MM.1S (cell line): ENCODE results near the gene GNB1.

Source experiments
- DNase-seq: peaks from one replicate; pipeline ENCODE4 v3.0.0-alpha.2; 2015
- H2AFZ ChIP-seq: fragments of 300-600 bp; sonication (generic); 2 replicates; pipeline ENCODE4 v1.6.0; 2016; ENCODE audit warnings: antibody characterized with exemption, low read length
- H3F3A ChIP-seq: fragments of 300-600 bp; sonication (generic); 2 replicates; pipeline ENCODE4 v1.6.1; 2016; ENCODE audit warnings: mild to moderate bottlenecking, antibody characterized with exemption, low read length, moderate library complexity, mixed read lengths; ENCODE audit not compliant: insufficient read depth
- H3K27ac ChIP-seq: fragments of 300-600 bp; sonication (generic); 2 replicates; pipeline ENCODE4 v1.5.1; 2016; ENCODE audit warnings: mild to moderate bottlenecking, low read length
- H3K27me3 ChIP-seq: fragments of 300-600 bp; sonication (generic); replicated peaks from 2 replicates; pipeline ENCODE4 v1.6.0; 2016; ENCODE audit warnings: low read length; ENCODE audit not compliant: insufficient read depth
- H3K36me3 ChIP-seq: fragments of 300-600 bp; sonication (generic); replicated peaks from 2 replicates; pipeline ENCODE4 v1.6.1; 2016; ENCODE audit warnings: mild to moderate bottlenecking, low read length, mixed read lengths; ENCODE audit not compliant: insufficient read depth
- H3K4me1 ChIP-seq: fragments of 300-600 bp; sonication (generic); 2 replicates; pipeline ENCODE4 v1.6.1; 2016; ENCODE audit warnings: low read length, mixed read lengths
- H3K4me2 ChIP-seq: fragments of 300-600 bp; sonication (generic); 2 replicates; pipeline ENCODE4 v1.6.0; 2016; ENCODE audit warnings: low read depth, low read length
- H3K4me3 ChIP-seq: fragments of 300-600 bp; sonication (generic); 2 replicates; pipeline ENCODE4 v1.5.1; 2016; ENCODE audit warnings: low read length, mixed read lengths
- H3K79me2 ChIP-seq: fragments of 300-600 bp; sonication (generic); 2 replicates; pipeline ENCODE4 v1.6.1; 2016; ENCODE audit warnings: mixed run types, low read length, mixed read lengths
- H3K9ac ChIP-seq: fragments of 300-600 bp; sonication (generic); 2 replicates; pipeline ENCODE4 v1.6.1; 2016; ENCODE audit warnings: low read length, mixed read lengths
- H3K9me2 ChIP-seq: fragments of 300-600 bp; sonication (generic); replicated peaks from 2 replicates; pipeline ENCODE4 v1.6.1; 2016; ENCODE audit warnings: mild to moderate bottlenecking, low read length, mixed read lengths; ENCODE audit not compliant: insufficient read depth
- H3K9me3 ChIP-seq: fragments of 300-600 bp; sonication (generic); replicated peaks from 2 replicates; pipeline ENCODE4 v1.6.1; 2016; ENCODE audit warnings: mild to moderate bottlenecking, low read length, mixed read lengths; ENCODE audit not compliant: insufficient read depth
- H4K20me1 ChIP-seq: fragments of 300-600 bp; sonication (generic); 2 replicates; pipeline ENCODE4 v1.6.1; 2016; ENCODE audit warnings: mild to moderate bottlenecking, low read length, moderate library complexity, mixed read lengths; ENCODE audit not compliant: insufficient read depth
- EZH2 ChIP-seq: fragments of 300-600 bp; sonication (generic); optimal IDR thresholded peaks from 2 replicates; pipeline ENCODE3; 2017; ENCODE audit warnings: low read depth, mild to moderate bottlenecking, antibody characterized with exemption, low read length, mixed read lengths
- EZH2phosphoT487 ChIP-seq: fragments of 300-600 bp; sonication (generic); IDR thresholded peaks from 2 replicates; pipeline ENCODE4 v1.6.1; 2018; ENCODE audit warnings: antibody characterized with exemption, low read length
- TF ChIP-seq, protein P1 (sequence below): fragments of 300-600 bp; sonication (generic); IDR thresholded peaks from 2 replicates; pipeline ENCODE4 v1.5.1; 2016; ENCODE audit warnings: antibody characterized with exemption, low read length, mixed read lengths

The GNB1 gene

DNA sequence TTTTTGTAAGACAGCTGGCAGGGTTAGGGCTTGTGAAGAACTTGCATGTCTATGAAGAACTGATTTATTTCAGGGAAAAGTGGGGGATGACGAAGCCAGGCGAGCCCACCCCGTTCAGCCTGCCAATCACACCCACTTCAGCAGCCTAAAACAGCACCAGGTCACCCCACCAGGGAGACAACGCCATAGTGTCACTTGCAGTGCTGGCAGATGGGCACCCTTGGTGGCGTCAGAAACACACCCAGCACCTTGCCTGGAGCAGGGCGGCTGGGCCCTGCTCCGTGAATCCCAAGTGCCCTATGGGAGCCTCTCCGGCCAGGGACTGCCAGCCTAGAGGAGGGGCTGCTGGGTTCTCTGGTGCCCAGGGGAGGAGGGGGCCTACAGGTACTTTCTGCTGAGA lies 107.6 kb downstream of the GNB1 start:
- Histone ChIP-seq H3F3A (peaks cover 26% of the 10 kb centered on the region), H3K4me2 (peak overlapping the region; percentile 44; the same call in 1 of the 2 replicates), H3K4me3 (no peak overlapping the region), H2AFZ (no peak overlapping the region), H3K27ac (no peak overlapping the region; the same call in 1 of the 2 replicates), H3K9me2 (no peaks in the 10 kb centered on the region), H3K36me3 (peaks cover 7% of the 10 kb centered on the region; the same call in 1 of the 2 replicates), H3K9me3 (no peaks in the 10 kb centered on the region), H3K79me2 (peaks cover 2% of the 10 kb centered on the region; the same call in 1 of the 2 replicates), H3K9ac (no peak overlapping the region), H3K4me1 (peaks cover 32% of the 10 kb centered on the region), H3K27me3 (no peaks in the 10 kb centered on the region), H4K20me1 (no peaks in the 10 kb centered on the region)
- DNase-seq = no peak
- TF ChIP-seq, protein P1, sequence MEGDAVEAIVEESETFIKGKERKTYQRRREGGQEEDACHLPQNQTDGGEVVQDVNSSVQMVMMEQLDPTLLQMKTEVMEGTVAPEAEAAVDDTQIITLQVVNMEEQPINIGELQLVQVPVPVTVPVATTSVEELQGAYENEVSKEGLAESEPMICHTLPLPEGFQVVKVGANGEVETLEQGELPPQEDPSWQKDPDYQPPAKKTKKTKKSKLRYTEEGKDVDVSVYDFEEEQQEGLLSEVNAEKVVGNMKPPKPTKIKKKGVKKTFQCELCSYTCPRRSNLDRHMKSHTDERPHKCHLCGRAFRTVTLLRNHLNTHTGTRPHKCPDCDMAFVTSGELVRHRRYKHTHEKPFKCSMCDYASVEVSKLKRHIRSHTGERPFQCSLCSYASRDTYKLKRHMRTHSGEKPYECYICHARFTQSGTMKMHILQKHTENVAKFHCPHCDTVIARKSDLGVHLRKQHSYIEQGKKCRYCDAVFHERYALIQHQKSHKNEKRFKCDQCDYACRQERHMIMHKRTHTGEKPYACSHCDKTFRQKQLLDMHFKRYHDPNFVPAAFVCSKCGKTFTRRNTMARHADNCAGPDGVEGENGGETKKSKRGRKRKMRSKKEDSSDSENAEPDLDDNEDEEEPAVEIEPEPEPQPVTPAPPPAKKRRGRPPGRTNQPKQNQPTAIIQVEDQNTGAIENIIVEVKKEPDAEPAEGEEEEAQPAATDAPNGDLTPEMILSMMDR = no peak
- TF ChIP-seq EZH2 (no peak), EZH2phosphoT487 (no peak)

DNA sequence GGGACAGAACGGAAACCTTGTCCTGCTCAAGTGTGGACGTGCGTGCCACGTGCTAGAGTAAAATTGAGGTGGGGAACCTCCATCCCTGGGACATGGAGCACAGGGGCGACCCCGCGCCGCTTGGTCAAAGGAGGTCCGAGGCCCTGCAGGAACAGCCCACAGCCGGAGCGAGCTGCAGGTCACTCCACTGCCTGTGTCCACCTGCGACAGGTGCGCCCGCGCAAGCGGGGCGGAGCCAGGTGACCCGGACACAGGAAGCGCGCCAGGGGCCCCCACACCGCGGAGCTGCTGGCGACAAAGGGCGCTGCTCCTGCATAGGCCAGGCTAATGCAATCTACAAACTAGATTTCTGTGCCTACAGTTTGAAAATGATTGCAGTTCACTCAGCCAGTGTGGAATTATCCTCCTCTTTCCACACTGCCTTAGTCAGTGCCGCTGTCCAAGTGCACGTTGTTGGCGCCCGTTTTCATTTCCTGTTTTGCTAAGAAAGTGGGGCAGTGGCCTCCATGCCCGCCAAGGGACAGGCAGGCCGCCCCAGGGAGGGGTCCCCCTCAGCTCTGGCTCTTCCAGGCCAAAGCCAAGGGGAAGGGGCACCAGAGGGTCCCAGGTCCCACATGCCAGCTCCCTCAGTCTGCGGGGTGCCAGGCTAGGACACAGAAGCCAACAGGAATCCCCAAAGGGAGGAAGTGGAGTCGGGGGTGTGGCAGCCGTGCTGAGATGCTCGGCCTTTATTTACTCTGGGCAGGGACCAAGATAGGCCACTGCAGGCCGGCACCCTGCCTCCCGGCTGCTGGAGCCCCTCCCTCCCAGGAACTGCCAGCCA lies 108.3 kb downstream of the GNB1 start:
- Histone ChIP-seq H3K9me3 (no peaks in the 10 kb centered on the region), H3K9me2 (no peaks in the 10 kb centered on the region), H3K27me3 (no peaks in the 10 kb centered on the region), H3K79me2 (peaks cover 5% of the 10 kb centered on the region), H3K4me2 (peak overlapping the region; percentile 44; the same call in 1 of the 2 replicates), H3K27ac (peak overlapping the region; percentile 46; the same call in 1 of the 2 replicates), H2AFZ (peak overlapping the region; percentile 18; the same call in 1 of the 2 replicates), H3F3A (peaks cover 26% of the 10 kb centered on the region), H3K9ac (peak overlapping the region; percentile 32; the same call in 1 of the 2 replicates), H3K4me3 (no peak overlapping the region), H3K36me3 (peaks cover 4% of the 10 kb centered on the region; the same call in 1 of the 2 replicates), H3K4me1 (peaks cover 32% of the 10 kb centered on the region), H4K20me1 (no peaks in the 10 kb centered on the region)
- no peak for DNase-seq
- TF ChIP-seq, protein P1 = no peak
- TF ChIP-seq EZH2 = no peak
- TF ChIP-seq EZH2phosphoT487 = no peak

- Histone ChIP-seq H3K9ac (no peak overlapping the region), H2AFZ (no peak overlapping the region), H3K9me3 (no peaks in the 10 kb centered on the region), H3K36me3 (0 out of 2 replicates have a peak, but pooled peaks cover 4% of the 10 kb centered on the region), H3K79me2 (peaks cover 16% of the 10 kb centered on the region), H3K9me2 (no peaks in the 10 kb centered on the region), H3K27me3 (no peaks in the 10 kb centered on the region), H4K20me1 (no peaks in the 10 kb centered on the region), H3K4me2 (peak overlapping the region; percentile 89; the same call in 1 of the 2 replicates), H3K4me3 (no peak overlapping the region), H3K4me1 (peaks cover 38% of the 10 kb centered on the region), H3K27ac (peak overlapping the region; percentile 98), H3F3A (peaks cover 24% of the 10 kb centered on the region)
- TF ChIP-seq EZH2phosphoT487 = no peak
- TF ChIP-seq EZH2 = no peak
- TF ChIP-seq, protein P1 = no peak
- no peak for DNase-seq
These were observed 109.4 kb downstream of the GNB1 start for GRCh38 chr1:1781526-1781903.
